ENCODE results near the gene AGTR1.

Gene AGTR1

GRCh38 chr3:148697306-148698189 lies at the start of gene AGTR1:
Gene AGTR1 (plus strand): TSS chr3:148697903. CDS start chr3:148741036, 43,133 bp downstream.
- DNase-seq = no peak

GRCh38 chr3:148648685-148649352 lies 48.9 kb upstream of the AGTR1 start:
- DNase-seq = no peak

GRCh38 chr3:148651549-148651948 lies 46.2 kb upstream of the AGTR1 start:
- DNase-seq = no peak

- DNase-seq = no peak
These were observed 43.3 kb upstream of the AGTR1 start for GRCh38 chr3:148654433-148654832.

- DNase-seq = no peak
These were observed 40.2 kb upstream of the AGTR1 start for GRCh38 chr3:148657470-148657869.

GRCh38 chr3:148659512-148659911 lies 38.2 kb upstream of the AGTR1 start:
- DNase-seq = no peak

- DNase-seq = no peak
These were observed 17.4 kb upstream of the AGTR1 start for GRCh38 chr3:148680289-148680688.

GRCh38 chr3:148681080-148681479 lies 16.6 kb upstream of the AGTR1 start:
- DNase-seq = no peak

GRCh38 chr3:148682997-148683396 lies 14.7 kb upstream of the AGTR1 start:
- DNase-seq = no peak

- DNase-seq = no peak
These were observed 3.6 kb upstream of the AGTR1 start for GRCh38 chr3:148694116-148694515.

- DNase-seq = no peak
These were observed 597 bp downstream of the AGTR1 start for GRCh38 chr3:148698190-148698810.

GRCh38 chr3:148705314-148705713 lies 7.6 kb downstream of the AGTR1 start:
- no peak for DNase-seq

- no peak for DNase-seq
These were observed 10.1 kb downstream of the AGTR1 start for GRCh38 chr3:148707601-148708380.

- DNase-seq = no peak
These were observed 10.7 kb downstream of the AGTR1 start for GRCh38 chr3:148708409-148708808.

GRCh38 chr3:148709560-148710253 lies 12.0 kb downstream of the AGTR1 start:
- no peak for DNase-seq

- no peak for DNase-seq
These were observed 13.0 kb downstream of the AGTR1 start for GRCh38 chr3:148710665-148711064.

- DNase-seq = no peak
These were observed 14.4 kb downstream of the AGTR1 start for GRCh38 chr3:148711981-148712666.

- DNase-seq = no peak
These were observed 16.8 kb downstream of the AGTR1 start for GRCh38 chr3:148714521-148714920.

- no peak for DNase-seq
These were observed 19.0 kb downstream of the AGTR1 start for GRCh38 chr3:148716657-148717056.

- DNase-seq = no peak
These were observed 20.3 kb downstream of the AGTR1 start for GRCh38 chr3:148717885-148718561.

Data from stimulated activated CD8-positive, alpha-beta memory T cell treated with anti-CD3 and anti-CD28 coated beads, Interleukin-4, amount 100 ng/mL, for 48 hours (primary cell).